D341Med (cell line): ENCODE results near the gene ABCB4.
"Not testable (repeated sequence)": the region's sequence is repeated elsewhere in the genome, so short reads cannot be mapped to it uniquely, and the experiment has no call there.

Experiments used
- DNase-seq: peaks from one replicate; pipeline ENCODE4 v3.0.0; 2012; ENCODE audit warnings: low spot score

Gene ABCB4

DNA sequence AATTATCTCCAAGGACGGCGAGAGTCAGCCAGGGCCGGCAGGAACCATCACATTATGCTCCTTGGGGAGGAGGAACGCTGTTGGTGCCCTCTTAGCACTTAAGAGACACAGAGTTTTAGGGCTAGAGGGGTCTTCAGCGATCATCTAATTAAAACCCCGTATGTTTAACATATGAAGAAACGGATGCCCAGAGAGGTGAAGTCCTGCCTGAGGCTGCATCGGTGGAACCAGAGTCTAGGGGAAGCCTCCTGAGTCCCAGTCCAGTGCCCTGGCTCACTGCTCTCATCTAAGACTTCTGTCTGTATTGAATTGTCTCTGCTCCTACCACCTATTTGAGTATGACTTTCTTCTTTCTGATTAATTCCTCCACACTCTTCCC, 688 bp upstream of the ABCB4 start:
- no peak for DNase-seq

DNA sequence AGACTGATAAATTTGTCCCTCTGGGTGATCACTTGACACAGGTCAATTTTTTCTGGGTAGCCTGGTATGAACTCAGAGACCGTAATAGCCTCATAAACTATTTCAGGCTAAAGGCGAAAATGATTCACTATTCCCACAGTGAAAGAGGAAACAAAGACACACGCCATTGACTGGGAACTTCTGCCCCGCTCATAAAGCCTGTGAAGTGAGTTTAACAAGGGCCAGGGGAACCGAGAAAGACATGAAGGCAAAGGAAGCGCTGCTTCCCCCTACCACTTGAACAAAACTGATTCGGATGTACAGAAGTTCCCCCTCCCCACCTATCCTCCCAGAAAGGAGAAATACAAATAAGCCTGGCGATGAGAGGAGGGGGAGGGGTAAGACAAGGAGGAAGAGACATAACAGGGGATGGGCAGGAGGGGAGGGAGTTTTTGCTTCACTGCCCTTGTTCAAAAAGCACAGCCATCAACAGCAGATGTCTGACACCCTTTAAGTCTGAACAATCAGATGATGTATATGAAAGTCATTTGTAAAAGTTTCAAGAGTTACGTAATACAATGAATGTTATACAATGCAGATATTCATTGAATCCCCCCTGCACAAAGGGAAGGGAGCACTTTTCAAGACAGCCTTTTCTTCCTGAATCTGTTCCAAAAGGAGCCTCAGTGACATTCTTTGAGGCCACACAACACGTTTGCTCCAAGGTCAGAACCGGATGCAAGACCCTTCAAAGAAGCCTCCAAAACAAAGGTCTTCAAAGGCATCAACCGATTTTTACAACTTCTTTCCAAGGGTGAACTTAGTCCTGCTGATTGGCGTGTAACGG, 734 bp downstream of the ABCB4 start:
- DNase-seq: no peak

DNA sequence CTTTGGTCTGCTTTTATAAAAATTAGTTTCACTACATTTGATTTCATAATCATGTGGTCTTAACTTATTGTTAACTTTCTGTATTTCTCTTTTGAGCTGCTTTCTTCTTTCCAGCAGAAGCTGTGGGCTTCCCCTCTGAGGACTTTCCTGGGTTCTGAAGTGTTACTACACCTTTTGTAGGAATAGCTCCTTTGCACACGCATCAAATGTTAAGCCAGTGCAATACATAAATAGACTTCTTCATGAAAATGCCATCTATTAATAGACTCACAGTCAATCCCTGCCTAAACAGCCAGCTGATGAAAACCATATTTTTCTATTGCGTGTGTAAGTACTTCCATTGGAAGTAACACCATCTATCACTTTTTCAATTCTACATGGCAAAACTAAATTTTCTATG, 1.5 kb downstream of the ABCB4 start:
- no peak for DNase-seq

- DNase-seq: no peak
Observed at GRCh38 chr7:87473192-87473591, 2.3 kb downstream of the ABCB4 start.

- no peak for DNase-seq
Observed at GRCh38 chr7:87471473-87471872, 4.0 kb downstream of the ABCB4 start.

DNA sequence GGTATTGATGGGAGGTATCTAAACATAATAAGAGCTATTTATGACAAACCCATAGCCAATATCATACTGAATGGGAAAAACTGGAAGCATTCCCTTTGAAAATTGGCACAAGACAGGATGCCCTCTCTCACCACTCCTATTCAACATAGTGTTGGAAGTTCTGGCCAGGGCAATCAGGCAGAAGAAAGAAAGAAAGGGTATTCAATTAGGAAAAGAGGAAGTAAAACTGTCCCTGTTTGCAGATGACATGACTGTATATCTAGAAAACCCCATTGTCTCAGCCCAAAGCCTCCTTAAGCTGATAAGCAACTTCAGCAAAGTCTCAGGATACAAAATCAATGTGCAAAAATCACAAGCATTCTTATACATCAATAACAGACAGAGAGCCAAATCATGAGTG, 6.3 kb downstream of the ABCB4 start:
- DNase-seq: not testable (repeated sequence)

DNA sequence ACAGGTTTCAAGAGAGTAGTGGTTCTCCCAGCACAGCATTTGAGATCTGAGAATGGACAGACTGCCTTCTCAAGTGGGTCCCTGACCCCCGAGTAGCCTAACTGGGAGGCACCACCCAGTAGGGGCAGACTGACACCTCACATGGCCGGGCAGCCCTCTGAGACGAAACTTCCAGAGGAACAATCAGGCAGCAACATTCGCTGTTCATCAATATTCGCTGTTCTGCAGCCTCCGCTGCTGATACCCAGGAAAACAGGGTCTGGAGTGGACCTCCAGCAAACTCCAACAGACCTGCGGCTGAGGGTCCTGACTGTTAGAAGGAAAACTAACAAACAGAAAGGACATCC, 10.0 kb downstream of the ABCB4 start:
- not testable (repeated sequence) for DNase-seq

- not testable (repeated sequence) for DNase-seq
Observed at GRCh38 chr7:87464830-87465533, 10.5 kb downstream of the ABCB4 start.

DNA sequence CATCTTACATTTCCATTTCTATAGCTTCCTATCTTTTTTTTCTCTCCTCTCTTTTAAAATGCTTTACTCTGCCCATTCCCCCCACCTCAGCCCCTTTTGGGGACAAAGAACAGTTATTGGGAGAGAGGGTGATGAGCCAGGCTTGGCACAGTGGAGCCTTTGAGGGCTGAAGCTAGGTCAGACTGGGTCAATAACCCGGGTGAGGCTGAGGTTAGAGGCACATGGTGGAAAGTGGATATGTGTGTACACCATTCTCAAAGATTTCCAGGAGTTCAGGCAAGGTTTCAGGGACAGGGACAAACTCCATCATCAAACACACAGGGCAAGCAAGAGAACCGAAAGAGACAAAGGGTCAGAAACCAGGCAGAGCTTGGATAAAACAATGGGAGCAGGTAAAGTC, 11.5 kb downstream of the ABCB4 start:
- no peak for DNase-seq

DNA sequence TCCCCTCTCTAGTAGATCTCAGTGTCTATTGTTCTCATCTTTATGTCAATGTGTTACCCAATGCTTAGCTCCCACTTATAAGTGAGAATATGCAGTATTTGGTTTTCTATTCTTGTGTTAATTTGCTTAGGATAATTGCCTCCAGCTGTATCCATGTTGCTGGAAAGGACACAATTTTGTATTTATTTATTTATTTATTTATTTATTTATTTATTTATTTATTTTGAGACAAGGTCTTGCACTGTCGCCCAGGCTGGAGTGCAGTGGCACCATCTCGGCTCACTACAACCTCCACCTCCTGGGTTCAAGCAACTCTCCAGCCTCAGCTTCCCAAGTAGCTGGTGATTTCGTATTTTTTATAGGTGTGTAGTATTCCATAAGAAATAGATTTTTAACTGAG, 15.0 kb downstream of the ABCB4 start:
- not testable (repeated sequence) for DNase-seq

- DNase-seq: no peak
Observed at GRCh38 chr7:87459941-87460340, 15.5 kb downstream of the ABCB4 start.

- no peak for DNase-seq
Observed at GRCh38 chr7:87458148-87458547, 17.3 kb downstream of the ABCB4 start.

GRCh38 chr7:87456247-87456646, 19.2 kb downstream of the ABCB4 start:
- DNase-seq: no peak

- no peak for DNase-seq
Observed at GRCh38 chr7:87452279-87452678, 23.2 kb downstream of the ABCB4 start.

DNA sequence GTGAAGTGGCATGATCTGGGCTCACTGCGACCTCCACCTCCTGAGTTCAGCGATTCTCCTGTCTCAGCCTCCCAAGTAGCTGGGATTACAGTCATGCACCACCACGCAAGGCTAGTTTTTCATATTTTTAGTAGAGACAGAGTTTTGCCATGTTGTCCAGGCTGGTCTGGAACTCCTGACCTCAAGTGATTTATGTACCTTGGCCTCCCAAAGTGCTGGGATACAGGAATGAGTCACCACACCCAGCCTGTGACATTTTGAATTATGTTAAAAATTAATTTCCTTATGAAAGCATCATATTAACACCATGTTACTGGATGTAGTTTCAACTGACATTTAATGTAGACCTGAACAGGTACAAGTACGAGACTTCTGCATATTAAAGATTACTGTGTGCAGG, 24.3 kb downstream of the ABCB4 start:
- no peak for DNase-seq

GRCh38 chr7:87450706-87451105, 24.8 kb downstream of the ABCB4 start:
- DNase-seq: no peak

- DNase-seq: no peak
Observed at GRCh38 chr7:87448388-87448787, 27.1 kb downstream of the ABCB4 start.

GRCh38 chr7:87447116-87447635, 28.3 kb downstream of the ABCB4 start:
- no peak for DNase-seq

GRCh38 chr7:87445897-87446296, 29.6 kb downstream of the ABCB4 start:
- no peak for DNase-seq

GRCh38 chr7:87435546-87435945, 39.9 kb downstream of the ABCB4 start:
- no peak for DNase-seq

- DNase-seq: no peak
Observed at GRCh38 chr7:87432536-87432935, 42.9 kb downstream of the ABCB4 start.

GRCh38 chr7:87427288-87427687, 48.2 kb downstream of the ABCB4 start:
- DNase-seq: no peak

DNA sequence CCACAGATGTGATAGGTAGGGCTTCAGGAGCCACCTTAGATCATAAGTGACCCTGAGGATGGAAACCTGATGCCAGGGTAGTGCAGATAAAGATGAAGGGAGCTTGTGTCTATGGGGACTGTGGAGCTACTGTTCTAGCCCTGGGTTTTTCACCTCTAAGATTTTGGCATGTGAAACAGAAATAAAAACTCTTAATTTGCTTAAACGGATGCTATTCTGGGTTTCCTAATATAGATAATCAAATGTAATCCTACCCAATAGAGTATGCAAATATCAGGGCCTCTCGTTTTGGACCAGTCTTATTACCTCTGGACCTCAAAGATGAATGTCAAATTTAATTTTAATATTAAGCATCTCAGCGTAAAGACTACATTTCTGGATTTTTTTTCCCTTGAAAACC, 49.3 kb downstream of the ABCB4 start:
- no peak for DNase-seq

DNA sequence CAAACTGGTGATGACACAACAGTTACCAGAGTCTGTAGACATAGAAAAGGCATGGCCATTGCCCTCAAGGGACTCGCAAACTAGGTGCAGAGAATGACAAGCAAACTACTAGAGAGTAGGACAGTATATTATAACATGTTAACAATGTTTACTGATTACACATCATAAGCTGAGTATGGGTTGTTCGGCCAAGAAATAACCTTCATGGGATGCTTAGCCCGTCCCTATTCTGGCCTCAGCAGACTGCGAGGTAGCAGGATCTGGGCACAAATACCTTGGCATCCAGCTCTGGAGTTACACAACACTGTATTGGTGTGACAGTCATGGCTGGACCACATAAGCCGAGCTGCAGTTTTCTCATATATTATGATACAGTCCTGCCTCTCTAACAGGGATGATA, 51.4 kb downstream of the ABCB4 start:
- no peak for DNase-seq
